ENCODE results near the gene PTPN5. TPM values are rescaled to one million over a fixed set of nuclear protein-coding genes. Genes with fewer than 3 reads are reported as not detected.

The PTPN5 gene
- total RNA-seq, 1 experiment from 2014 or later = 1.4 TPM

- Mint-ChIP-seq H3K27me3 (ENCODE audit: low read depth) (peaks cover 40% of the 10 kb centered on the region), H3K9me3 (no peaks in the 10 kb centered on the region), H3K4me1 (peaks cover 13 to 20% of the 10 kb centered on the region in 2 experiments), H3K27ac (peak overlapping the region in 1 of 3 experiments; percentile 85; a peak in 1 of 7 replicates), H3K36me3 (ENCODE audit: insufficient read depth in 1 of 3, low read depth in 3 of 3) (no peaks in the 10 kb centered on the region), H3K4me3 (peak overlapping the region; percentile 75 to 91)
- WGBS (ENCODE audit: extremely low coverage, insufficient read length, low lambda C conversion rate) = no CpG with 5 or more reads among the region's 41 CpGs
- no peak for TF ChIP-seq CTCF (conservative IDR thresholded peaks at IDR 0.05)
- peak; percentile 96 for DNase-seq
- Histone ChIP-seq H3K56ac (ENCODE audit: insufficient read length, low read depth, low read length) (no peak overlapping the region), H3K4me2 (ENCODE audit: insufficient read depth, insufficient read length, low read length) (peak overlapping the region; percentile 79), H3T11ph (ENCODE audit: low read length) (no peak overlapping the region), H3K14ac (ENCODE audit: insufficient read depth, low read length) (0 out of 2 replicates have a peak overlapping the region, but pooled peaks have one; percentile 59), H3K79me2 (ENCODE audit: insufficient read depth, low read length) (no peaks in the 10 kb centered on the region), H3K23ac (ENCODE audit: insufficient read length, low read depth, low read length) (no peak overlapping the region), H3K4ac (ENCODE audit: low read depth, low read length) (no peak overlapping the region), H3K18ac (ENCODE audit: insufficient read length, low read depth, low read length) (no peak overlapping the region), H2BK12ac (ENCODE audit: insufficient read length, low read depth, low read length) (no peak overlapping the region), H3K4me1 (ENCODE audit: insufficient read depth, low read length) (peaks cover 3% of the 10 kb centered on the region; the same call in 1 of the 2 replicates), H3K27me3 (ENCODE audit: insufficient read depth, low read length) (no peaks in the 10 kb centered on the region), H4K20me1 (ENCODE audit: control insufficient read depth, insufficient read depth, insufficient read length) (no peaks in the 10 kb centered on the region), H4K91ac (ENCODE audit: insufficient read length, low read depth, low read length) (no peak overlapping the region), H3K9ac (ENCODE audit: extremely low read depth, insufficient read length, low read length) (no peak overlapping the region), H3K23me2 (ENCODE audit: insufficient read length, low read depth, low read length, poor library complexity, severe bottlenecking) (peaks cover 9% of the 10 kb centered on the region), H2BK120ac (ENCODE audit: low read depth, low read length, poor library complexity, severe bottlenecking) (no peak overlapping the region), H4K5ac (ENCODE audit: insufficient read length, low read depth, low read length) (no peak overlapping the region), H2BK15ac (ENCODE audit: low read depth, low read length) (no peak overlapping the region), H3K9me3 (ENCODE audit: control insufficient read depth, low read depth, low read length) (no peaks in the 10 kb centered on the region), H2BK5ac (ENCODE audit: insufficient read length, low read length) (no peak overlapping the region), H3K27ac (ENCODE audit: insufficient read length, low read depth, low read length) (no peak overlapping the region), H2AK5ac (ENCODE audit: insufficient read length, low read length) (no peak overlapping the region), H2AFZ (ENCODE audit: low read length) (no peak overlapping the region), H2BK20ac (ENCODE audit: low read depth, low read length, poor library complexity, severe bottlenecking) (no peak overlapping the region), H4K8ac (replicated peaks; ENCODE audit: insufficient read length, low read depth, low read length) (no peak overlapping the region), H3K79me1 (ENCODE audit: insufficient read depth, low read depth, low read length, poor library complexity, severe bottlenecking) (no peaks in the 10 kb centered on the region)
These were observed 70.6 kb downstream of the PTPN5 start for GRCh38 chr11:18720808-18721560.

Data from H9 (cell line).